ENCODE measurements around the gene SCUBE3. TPM values are rescaled to one million over a fixed set of nuclear protein-coding genes. Genes with fewer than 3 reads are reported as not detected.

Gene SCUBE3
- total RNA-seq, 2 donors from 2014 or later = 0.09 to 0.67 TPM

DNA sequence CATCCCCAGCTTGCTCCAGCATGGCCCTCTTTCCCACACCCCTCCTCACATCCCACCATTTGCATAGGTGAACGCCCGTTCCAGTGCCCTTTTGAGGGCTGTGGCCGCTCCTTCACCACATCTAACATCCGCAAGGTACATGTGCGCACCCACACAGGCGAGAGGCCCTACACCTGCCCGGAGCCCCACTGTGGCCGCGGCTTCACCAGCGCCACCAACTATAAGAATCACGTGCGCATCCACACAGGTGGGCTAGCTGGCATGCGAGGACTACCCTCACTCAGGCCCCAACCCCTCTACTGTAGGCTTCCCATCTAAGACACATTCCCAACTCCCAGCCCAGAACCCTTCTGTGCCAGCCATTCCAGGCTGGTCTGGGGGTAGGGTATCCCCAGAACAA, 77.7 kb downstream of the SCUBE3 start:
- no peak for DNase-seq
- intact Hi-C loops (cut with DNase I, micrococcal nuclease) = no loop called here

DNA sequence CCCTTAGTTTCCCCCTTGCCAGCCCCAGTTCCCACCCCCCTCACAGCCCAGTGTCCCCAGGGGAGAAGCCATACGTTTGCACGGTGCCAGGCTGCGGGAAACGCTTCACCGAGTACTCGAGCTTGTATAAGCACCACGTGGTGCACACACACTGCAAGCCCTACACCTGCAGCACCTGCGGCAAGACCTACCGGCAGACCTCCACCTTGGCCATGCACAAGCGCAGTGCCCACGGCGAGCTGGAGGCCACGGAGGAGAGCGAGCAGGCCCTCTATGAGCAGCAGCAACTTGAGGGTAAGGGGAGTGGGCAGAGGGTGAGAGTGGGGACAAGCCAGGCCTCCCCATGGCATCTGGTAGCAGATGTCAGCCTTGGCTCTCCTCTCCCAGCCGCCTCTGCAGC, 78.7 kb downstream of the SCUBE3 start:
- DNase-seq (no peak), ATAC-seq (no peak)
- intact Hi-C loops (cut with DNase I, micrococcal nuclease) = no loop called here

More for the DNA sequence above, 77.7 kb downstream of the SCUBE3 start:
- no peak for ATAC-seq

DNA sequence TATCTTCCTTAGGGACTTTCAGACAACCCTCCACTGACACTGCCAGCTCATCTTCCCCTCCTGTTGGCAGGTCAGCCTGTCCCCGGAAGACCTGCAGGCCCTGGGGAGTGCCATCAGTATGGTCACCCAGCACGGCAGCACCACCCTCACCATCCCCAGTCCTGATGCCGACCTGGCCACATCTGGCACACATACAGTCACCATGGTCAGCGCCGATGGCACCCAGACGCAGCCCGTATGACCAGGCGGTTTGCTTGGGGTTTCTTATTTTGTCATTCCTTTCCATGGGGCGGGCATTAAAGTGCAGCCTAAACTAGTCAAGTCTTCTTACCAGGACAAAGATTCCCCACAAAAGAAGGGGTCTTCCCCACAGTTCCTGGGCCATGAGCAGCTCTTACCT, 79.9 kb downstream of the SCUBE3 start:
- DNase-seq (no peak), ATAC-seq (no peak)
- intact Hi-C loops (cut with DNase I, micrococcal nuclease) = no loop called here

DNA sequence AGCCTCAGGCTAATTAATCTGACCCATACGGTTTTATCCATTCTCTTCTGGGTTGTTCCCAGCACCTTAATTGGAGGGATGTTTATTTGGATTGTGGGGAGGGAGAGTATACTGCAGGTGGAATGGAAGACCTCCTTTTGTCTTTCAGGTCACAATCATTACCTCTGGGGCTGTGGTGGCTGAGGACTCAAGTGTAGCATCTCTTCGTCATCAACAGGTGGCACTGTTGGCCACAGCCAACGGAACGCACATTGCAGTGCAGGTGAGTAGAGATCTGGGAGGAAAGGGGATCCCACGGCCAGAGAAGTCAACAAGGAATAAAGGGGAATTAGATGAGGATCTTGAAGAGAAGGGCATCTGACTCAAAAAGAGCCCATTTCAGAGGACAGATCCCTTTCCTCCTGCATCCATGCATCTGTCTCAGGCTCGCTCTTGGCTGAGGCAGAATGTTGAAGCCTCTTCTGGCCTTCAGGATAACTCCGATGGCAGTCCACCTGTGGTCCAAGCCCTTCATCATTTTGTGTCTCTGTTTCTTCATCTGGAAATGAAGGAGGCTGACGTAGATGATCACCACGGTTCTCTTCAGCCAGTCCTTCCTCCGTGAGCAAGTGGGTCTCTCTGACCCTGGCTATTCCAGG, 80.7 kb downstream of the SCUBE3 start:
- ATAC-seq = peak; percentile 50

DNA sequence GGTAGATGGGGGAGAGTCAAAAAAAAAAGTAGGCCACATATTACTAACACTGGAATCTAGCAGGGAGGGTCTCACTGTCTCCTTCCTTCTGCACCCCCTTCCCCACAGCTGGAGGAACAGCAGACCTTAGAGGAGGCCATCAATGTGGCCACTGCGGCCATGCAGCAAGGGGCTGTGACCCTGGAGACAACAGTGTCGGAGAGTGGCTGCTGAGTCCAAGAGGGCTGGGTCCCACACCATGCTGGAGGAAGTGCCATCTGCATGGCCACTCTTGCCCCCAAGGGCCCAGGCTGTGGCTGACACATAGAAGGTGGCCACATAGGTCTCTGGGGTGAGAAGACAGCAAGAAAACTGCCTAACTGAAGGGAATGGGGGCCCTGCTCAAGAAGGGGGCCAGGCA, 81.3 kb downstream of the SCUBE3 start:
- no peak for DNase-seq
- ATAC-seq = no peak
- intact Hi-C loops (cut with DNase I, micrococcal nuclease) = no loop called here

More for the DNA sequence above, 80.7 kb downstream of the SCUBE3 start:
- DNase-seq = peak in 1 of 2 donors; percentile 46
- intact Hi-C loops (cut with DNase I, micrococcal nuclease) = no loop called here

DNA sequence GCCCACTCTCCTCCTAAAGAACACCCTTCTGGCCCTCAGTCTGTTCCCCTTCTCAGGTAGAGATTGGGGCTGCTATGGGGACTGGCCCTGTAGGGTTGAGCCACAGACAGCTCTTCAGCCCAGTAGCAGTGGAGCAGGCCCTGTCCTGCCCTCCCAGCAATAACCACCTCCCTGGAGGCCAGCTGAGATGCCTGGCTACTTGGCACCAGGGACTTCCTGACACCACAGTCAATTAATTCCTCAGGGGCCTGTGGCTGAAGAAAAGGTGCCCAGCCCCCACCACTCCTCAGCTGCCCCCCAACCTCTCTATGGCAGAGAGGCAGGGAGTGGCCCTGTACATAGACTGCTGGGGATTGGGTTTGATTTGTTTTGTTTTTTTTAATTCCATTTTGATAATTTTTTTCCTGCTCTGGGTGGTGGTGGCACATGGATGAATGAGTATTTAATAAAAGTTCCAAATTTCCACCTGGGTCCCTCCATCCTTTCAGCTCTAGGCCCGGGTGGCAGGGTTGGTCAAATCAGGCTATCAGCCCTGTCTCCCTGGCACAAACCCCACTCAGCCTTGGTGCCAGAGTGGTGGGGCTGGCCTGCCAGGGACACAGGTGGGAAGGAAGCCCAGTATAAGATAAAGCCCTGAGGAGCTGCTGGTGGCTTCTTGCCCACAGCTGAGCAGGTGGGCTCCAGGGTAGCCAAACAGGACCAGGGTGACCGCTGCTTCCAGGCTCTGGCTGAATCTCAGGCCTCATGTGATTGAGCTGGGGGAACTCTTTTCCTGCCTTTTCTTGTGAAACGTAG, 82.0 kb downstream of the SCUBE3 start:
- ATAC-seq (no peak), DNase-seq (no peak)
- intact Hi-C loops (cut with DNase I, micrococcal nuclease) = no loop called here

DNA sequence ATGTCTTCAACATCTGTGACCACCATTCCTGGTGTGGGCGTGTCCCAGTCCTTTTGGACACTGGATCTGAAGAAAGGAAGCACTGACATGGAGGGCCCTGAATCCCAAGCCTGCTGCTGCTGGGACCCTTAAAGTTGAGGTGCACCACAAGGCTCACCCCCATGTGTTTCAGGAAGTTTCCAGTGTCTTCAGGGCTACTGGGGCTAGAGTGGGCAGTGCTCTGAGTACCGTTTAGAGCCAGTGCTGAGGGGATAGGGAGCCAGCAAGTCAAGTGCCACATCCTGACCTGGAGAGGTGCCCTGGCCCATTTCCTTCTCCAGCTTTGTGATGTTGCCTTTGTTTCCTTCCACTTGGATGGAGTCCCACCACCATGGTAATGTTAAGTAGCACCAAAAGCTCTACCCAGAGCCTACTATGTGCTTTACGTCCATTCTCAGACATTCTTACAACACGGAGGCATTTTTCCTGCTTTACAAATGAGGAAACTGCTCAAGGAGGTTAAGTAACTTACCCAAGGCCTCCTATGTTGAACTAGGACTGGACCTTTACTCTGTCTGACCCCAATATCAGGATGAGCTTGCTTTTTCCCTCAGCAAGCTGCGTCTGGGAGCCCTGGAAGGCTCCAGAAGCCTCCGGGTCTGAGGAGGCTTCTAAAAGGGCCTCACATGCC, 83.3 kb downstream of the SCUBE3 start:
- ATAC-seq (no peak), DNase-seq (no peak)
- intact Hi-C loops (cut with DNase I, micrococcal nuclease) = no loop called here

DNA sequence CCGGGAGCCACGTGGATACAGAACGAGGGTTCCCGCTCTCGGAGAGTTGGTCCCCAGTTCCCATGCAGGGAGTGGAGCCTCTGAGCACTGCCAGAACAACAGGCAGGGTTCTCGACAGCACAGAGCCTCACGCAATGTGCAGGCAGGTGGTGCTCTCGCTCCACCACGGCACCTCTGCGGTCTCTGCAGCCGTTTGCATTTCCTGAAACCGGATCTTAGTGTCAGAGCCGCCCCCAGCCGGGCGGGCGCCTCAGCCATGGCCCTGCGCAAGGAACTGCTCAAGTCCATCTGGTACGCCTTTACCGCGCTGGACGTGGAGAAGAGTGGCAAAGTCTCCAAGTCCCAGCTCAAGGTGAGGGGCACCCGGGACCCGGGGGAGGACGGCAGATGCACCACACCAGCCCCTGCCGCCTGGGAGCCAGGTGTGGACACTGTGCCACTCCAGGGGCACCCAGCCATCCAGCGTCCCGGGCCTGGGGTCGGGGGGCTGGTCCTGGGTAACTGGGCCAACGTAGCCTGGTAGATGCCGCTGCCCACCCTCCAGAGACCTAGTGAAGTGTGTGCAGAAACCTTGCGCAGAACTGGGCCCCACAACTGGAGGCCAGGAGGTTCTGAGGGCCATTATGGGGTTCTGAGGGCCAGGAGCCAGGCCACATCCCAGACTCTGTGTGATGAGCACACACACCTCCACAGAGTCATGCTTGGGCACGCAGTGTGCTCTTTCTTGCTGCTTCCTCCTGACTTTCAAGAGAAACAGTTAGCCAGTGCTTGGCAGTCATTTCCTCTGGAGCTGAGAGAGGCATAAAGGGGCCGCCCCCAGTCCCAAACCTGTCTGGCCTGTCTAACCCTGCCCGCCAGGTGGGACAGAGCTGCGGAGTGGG, 84.1 kb downstream of the SCUBE3 start, which contains the start of gene DEF6:
TSS of gene DEF6 (plus strand) at position 218 of the 881 bp plus-strand sequence. CDS start at position 257, 39 bp downstream.
- intact Hi-C loops (cut with DNase I, micrococcal nuclease) = no loop called here
- ATAC-seq = peak; percentile 95

DNA sequence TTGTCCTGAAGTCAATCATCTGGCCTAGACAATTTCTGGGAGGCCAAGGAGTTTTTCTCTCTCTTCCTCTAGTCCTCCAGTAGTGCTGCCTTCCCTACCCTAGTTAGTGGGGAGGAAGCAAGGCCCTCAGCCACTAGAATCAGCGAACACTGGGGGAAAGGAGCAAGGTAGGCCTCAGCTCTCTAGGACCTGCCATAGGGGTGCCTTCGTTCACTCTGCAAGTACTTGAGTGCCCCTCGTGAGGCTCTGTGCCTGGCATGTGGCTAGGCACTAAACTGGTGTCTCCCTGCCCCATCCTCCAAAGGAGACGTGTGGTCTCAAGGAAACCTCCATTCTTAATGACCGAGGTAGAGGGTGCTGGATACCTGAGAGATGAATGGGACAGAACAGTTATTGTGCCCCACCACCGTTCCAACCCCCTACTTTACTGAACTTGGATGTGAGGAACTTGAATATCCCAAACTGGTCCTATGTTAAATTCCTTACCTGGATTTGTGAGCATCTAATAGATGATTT, 84.9 kb downstream of the SCUBE3 start:
- ATAC-seq (no peak), DNase-seq (no peak)
- intact Hi-C loops (cut with DNase I, micrococcal nuclease) = no loop called here

More for the DNA sequence above, 84.1 kb downstream of the SCUBE3 start, which contains the start of gene DEF6:
- DNase-seq = peak; percentile 85 to 90

DNA sequence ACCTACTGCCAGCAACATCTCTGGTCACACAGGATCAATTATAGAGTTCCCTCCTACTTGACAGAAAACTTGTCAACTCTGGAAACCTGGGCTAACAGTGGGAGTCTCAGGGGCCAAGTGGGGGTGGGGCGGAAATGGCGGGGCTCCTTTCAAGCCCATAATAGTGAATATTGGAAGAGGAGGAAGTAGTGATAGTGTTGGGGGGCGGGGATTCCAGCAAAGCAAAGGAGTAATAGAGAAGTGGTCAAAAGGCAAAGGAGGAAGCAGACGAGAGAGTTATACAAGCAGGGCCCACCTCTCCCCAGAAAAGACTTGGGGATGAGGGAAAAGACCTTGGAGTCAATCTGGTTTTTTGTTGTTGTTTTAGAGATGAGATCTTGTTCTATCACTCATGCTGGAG, 85.9 kb downstream of the SCUBE3 start:
- DNase-seq (peak; percentile 47 to 69), ATAC-seq (no peak)
- intact Hi-C loops (cut with DNase I, micrococcal nuclease) = no loop called here

DNA sequence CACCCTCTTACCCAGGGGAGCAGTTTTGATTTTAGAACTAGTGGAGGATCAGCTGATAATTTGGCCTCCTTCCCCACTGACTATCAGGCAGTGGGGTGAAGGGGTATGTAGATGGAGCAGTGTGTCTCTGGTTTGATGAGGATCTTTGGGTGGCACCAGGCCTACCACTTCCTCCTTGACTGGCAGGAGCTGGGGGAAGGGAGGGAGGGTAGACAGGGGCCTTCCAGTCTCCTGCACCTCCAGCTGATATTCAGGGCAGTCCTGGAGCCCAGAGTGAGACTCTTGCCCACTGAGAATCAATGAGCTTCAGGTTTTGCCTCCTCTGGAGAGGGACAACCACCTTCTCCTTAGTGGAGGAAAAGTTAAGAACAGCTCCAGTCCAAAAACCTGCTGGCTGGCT, 87.1 kb downstream of the SCUBE3 start:
- intact Hi-C loops (cut with DNase I, micrococcal nuclease) = no loop called here
- ATAC-seq (no peak), DNase-seq (no peak)

Other genes with a start within 250 kb of the SCUBE3 start
- gene TCP11, start 72.6 kb upstream of the SCUBE3 start, total RNA-seq = not detected
- 10 to 100 TPM; 29.1 to 33.5 TPM for gene ZNF76, start 45.8 kb downstream of the SCUBE3 start, total RNA-seq
- 10 to 100 TPM; 10.3 to 10.5 TPM for gene DEF6, start 83.9 kb downstream of the SCUBE3 start, total RNA-seq
- 10 to 100 TPM; 36.0 to 68.0 TPM for gene PPARD, start 128.6 kb downstream of the SCUBE3 start, total RNA-seq
- 1 to 10 TPM; 3.8 to 4.9 TPM for gene FANCE, start 238.4 kb downstream of the SCUBE3 start, total RNA-seq

Data from left colon (tissue), 2 donors.